ENCODE results near the gene SLC6A19.
"Not testable (repeated sequence)": the region's sequence is repeated elsewhere in the genome, so short reads cannot be mapped to it uniquely, and the experiment has no call there.

Gene SLC6A19

DNA sequence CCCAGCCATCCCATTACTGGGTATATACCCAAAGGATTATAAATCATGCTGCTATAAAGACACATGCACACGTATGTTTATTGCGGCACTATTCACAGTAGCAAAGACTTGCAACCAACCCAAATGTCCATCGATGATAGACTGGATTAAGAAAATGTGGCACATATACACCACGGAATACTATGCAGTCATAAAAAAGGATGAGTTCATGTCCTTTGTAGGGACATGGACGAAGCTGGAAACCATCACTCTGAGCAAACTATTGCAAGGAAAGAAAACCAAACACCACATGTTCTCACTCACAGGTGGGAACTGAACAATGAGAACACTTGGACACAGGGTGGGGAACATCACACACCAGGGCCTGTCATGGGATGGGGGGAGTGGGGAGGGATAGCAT lies 66.1 kb downstream of the SLC6A19 start:
- not testable (repeated sequence) for DNase-seq (ENCODE audit: low read depth)

DNA sequence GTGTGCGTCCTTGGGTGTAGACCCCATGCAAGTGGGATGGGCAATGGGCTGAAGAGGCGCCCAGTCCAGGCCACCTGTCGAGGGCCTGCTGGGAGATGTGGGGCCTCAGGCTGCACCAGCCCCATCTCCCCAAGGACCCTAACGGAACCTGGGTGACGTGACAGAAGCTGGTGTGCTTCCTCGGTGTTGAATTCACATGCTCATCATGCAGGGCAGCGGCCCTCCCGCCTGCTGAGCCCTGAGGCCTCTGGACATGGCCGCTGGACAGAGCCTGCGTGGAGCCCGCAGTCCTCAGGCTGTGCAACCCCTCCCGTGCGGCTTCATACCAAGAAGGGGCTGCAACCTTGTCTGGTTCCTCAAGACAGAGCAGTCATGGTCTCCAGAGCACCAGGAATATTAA lies 66.7 kb downstream of the SLC6A19 start:
- DNase-seq (ENCODE audit: low read depth), result no peak

DNA sequence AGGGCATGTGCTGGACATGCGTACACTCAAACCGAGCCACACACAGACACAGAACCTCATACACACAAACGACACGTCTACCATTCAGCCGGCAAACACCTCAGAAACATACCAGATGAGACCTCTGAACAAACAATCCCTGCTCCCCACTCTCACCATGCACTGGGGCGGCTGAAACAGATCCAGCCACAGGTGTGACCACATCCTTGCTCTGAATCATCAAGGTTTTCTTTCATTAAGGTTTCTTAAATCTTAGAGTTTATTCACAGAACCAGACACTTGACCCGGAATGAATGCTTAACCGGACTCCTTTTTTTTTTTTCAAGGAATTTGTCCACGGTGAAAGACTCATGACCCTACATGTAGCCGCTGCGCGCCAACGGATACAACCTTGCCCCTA lies 67.3 kb downstream of the SLC6A19 start:
- no peak for DNase-seq (ENCODE audit: low read depth)

DNA sequence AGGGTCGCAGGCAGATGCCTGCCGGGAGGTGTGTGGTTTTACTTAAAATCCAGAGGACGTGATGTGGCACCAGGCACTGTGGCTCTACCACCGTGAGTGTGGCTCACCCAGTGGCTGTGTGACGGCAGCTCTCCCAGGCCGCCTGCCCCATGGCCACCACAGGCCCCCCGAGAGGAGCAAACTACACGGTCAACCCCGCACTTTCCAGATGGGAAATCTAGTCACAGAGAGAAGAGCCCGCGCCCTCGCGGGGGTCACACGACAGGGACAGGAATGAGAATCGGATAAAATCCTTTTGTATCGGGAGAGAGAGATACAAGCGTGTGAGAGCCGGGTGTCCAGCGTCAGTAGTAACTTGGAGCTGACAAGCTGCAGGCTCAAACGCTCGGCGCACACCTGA lies 69.0 kb downstream of the SLC6A19 start:
- no peak for DNase-seq (ENCODE audit: low read depth)

DNA sequence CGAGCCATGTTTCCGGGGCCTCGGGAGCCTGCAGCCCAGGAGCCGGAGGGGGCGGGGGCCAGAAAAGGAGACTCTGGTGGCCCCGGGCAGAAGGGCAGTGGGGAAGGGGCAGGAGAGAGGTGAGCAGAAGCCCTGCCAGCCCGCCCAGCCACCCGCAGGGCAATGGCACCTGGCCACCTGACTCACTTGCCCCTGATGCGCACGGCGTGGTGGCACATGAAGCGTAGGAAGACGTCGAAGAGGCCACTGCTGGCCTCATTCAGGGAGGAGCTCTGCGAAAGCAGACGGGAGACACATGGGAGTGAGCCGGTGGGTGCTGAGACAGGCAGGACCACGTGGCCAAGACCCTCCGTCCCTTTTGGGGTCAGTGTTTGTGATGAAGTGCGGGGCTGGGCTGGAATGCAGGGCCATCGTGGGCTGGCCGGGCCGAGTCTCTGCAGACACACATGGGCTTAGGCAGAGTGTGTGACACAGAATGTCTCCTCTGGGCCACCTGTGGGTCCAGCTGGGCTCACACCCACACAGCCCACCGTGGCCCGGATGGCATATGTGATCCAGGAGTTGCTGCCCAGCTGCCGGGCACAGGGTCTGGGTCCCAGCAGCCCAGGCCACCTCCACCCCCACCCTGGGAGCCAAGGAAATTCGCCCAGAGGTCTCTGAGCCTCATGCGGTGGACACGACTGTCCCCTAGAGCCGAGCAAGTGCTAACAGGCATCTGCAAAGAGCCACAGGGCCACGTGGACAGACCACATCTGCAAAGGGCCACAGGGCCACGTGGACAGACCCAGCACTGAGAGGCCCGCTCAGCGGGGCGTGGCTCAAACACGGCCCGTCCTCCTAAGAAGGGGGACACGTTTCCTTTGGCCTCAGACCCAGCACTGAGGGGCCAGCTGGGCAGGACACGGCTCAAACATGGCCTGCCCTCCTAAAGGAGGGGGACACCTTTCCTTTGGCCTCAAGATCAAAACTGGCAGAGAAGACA lies 69.8 kb downstream of the SLC6A19 start:
- no peak for DNase-seq (ENCODE audit: low read depth)

DNA sequence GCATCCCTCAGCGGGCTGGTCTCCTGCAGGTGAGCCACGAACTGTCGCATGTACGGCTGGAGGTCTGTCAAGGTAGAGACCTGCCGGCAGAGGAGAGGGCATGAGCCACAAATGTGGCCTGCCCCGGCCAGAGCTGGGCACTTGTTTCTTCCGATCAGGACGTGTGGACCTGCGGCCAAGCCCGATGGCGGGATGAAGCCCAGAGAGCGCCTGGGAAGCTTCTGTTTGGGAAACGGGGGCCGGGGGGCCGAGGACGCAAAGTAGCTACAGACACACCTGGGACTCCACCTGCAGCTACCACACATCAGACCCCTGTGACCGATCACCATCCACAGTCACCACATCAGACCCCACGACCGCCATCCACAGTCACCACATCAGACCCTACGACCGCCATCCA lies 70.8 kb downstream of the SLC6A19 start:
- no peak for DNase-seq (ENCODE audit: low read depth)

DNA sequence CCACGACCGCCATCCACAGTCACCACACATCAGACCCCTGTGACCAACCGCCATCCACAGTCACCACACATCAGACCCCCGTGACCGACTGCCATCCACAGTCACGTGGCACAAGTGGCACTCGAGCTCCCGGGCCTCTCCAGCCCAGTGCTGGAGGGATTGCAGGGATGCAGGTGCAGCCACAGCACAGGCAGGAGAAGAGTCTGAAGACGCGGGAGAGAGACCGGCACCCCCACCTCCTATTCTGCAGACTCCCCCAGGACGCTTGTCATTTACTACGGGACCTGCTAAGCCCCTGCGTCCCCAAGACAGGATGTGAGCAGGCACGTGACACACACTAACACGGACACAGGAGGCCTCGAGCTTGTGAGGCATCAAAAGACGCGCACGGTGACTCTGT lies 72.3 kb downstream of the SLC6A19 start:
- no peak for DNase-seq (ENCODE audit: low read depth)

DNA sequence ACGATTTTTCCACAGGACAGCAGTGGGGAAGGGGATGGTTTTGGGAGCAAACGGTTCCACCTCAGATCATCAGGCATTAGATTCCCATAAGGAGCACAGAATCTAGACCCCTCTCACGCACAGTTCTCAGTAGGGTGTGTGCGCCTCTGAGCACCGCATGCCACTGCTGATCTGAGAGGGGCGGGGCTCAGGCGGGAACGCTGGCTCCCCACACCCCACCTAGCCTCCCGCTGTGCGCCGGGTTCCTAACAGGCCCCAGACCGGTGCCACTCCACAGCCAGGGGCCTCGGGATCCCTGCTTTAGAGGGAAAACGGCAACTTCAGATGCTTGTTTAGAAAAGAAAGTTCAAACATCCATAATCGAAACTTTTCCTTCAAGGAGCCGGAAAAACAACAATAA lies 73.1 kb downstream of the SLC6A19 start:
- DNase-seq (ENCODE audit: low read depth), result no peak

Measured in non-pigmented ciliary epithelial cell (primary cell).